Osteoblast (primary cell): Measurements from ENCODE around the gene PPP1R13B. TPM values are rescaled to one million over a fixed set of nuclear protein-coding genes. Genes with fewer than 3 reads are reported as not detected.

Source experiments
- DNase-seq: peaks from one replicate; pipeline ENCODE4 v3.0.0; 2011; ENCODE audit warnings: low spot score, mixed read lengths; ENCODE audit not compliant: insufficient read length; ENCODE audit errors: missing footprints
- H2AFZ ChIP-seq: 2 replicates; pipeline ENCODE4 v1.6.0; 2011; ENCODE audit warnings: mild to moderate bottlenecking, low read length
- H3K27ac ChIP-seq: 2 replicates; pipeline ENCODE4 v1.5.1; 2011; ENCODE audit warnings: mild to moderate bottlenecking, low read depth, low read length, moderate library complexity
- H3K27me3 ChIP-seq: 2 replicates; pipeline ENCODE4 v1.6.0; 2012; ENCODE audit warnings: mild to moderate bottlenecking, control low read depth, inconsistent platforms, low read length, moderate library complexity; ENCODE audit not compliant: insufficient read depth
- H3K36me3 ChIP-seq: 2 replicates; pipeline ENCODE4 v1.5.1; 2011; ENCODE audit warnings: mild to moderate bottlenecking, low read length, control low read depth, moderate library complexity; ENCODE audit not compliant: insufficient read depth
- H3K4me1 ChIP-seq: 2 replicates; pipeline ENCODE4 v1.5.1; 2011; ENCODE audit warnings: mild to moderate bottlenecking, low read length, control low read depth, moderate library complexity; ENCODE audit not compliant: insufficient read depth
- H3K4me2 ChIP-seq: 2 replicates; pipeline ENCODE4 v1.6.0; 2011; ENCODE audit warnings: mild to moderate bottlenecking, low read length; ENCODE audit not compliant: insufficient read depth
- H3K4me3 ChIP-seq: fragments of 200-600 bp; sonication (generic); 3 replicates; pipeline ENCODE4 v1.5.1; 2012; ENCODE audit warnings: mild to moderate bottlenecking, low read length, inconsistent platforms; ENCODE audit not compliant: insufficient read depth
- H3K79me2 ChIP-seq: 2 replicates; pipeline ENCODE4 v1.6.0; 2012; ENCODE audit warnings: mild to moderate bottlenecking, low read length, control low read depth, inconsistent platforms; ENCODE audit not compliant: insufficient read depth
- H3K9me3 ChIP-seq: 2 replicates; pipeline ENCODE4 v1.5.1; 2011; ENCODE audit warnings: low read depth, low read length, control low read depth
- H4K20me1 ChIP-seq: 2 replicates; pipeline ENCODE4 v1.6.0; 2012; ENCODE audit warnings: mild to moderate bottlenecking, low read length, control low read depth; ENCODE audit not compliant: insufficient read depth
- total RNA-seq: library from RNA; depleted of rRNA; stranded (reverse); fragments of >200 nt; gene quantifications from 2 replicates; pipeline ENCODE4 v1.2.3, GENCODE V29; 2012
- TF ChIP-seq, protein P1 (sequence below): IDR thresholded peaks from 2 replicates; pipeline ENCODE4 v1.5.1; 2011; ENCODE audit warnings: mild to moderate bottlenecking, low read depth, low read length, moderate library complexity; ENCODE audit errors: extremely low read depth

The PPP1R13B gene
- total RNA-seq, 1 donor: 3.3 TPM

DNA sequence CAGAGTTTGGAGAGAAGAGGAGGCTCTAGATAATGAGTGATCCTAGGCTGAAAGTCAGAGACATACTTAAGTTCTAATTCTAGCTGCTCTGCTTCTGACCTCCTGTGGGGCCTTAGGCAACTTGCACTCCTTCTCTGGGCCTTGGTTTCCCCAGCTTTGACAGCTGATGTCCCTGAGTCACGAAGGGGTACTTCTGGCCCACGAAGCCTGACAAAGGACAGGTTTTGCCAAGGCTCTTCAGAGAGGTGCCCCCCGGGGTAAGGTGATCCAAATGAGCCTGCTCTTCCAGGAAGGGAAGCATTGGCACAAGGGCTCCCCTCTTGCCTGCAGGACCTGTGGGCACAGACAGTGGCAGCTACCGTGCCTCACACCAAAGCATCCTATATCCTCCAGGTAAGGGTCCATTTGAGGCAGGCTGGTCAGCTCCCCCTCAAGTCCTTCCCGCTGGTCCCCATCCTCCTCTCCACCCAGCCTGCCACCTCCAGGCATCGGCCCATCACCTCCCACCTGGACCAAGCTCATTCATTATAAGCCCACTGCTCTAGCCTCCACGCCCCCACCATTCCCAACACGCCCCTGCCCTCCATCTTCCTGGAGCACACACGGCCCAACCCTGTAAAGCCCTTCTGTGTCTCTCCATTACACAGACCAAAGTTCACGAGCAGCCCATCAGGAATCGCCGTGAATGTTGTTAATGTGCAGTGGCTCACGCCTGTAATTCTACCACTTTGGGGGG is 1.9 kb upstream of the PPP1R13B start:
- Histone ChIP-seq H2AFZ (no peak overlapping the region), H3K4me2 (no peak overlapping the region), H3K27ac (no peak overlapping the region), H3K36me3 (no peaks in the 10 kb centered on the region), H3K9me3 (no peaks in the 10 kb centered on the region), H3K79me2 (peaks cover 3% of the 10 kb centered on the region), H3K27me3 (peaks cover 8% of the 10 kb centered on the region), H4K20me1 (peaks cover 3% of the 10 kb centered on the region), H3K4me1 (peaks cover 6% of the 10 kb centered on the region), H3K4me3 (no peak overlapping the region)
- DNase-seq: peak; percentile 50
- TF ChIP-seq, protein P1, sequence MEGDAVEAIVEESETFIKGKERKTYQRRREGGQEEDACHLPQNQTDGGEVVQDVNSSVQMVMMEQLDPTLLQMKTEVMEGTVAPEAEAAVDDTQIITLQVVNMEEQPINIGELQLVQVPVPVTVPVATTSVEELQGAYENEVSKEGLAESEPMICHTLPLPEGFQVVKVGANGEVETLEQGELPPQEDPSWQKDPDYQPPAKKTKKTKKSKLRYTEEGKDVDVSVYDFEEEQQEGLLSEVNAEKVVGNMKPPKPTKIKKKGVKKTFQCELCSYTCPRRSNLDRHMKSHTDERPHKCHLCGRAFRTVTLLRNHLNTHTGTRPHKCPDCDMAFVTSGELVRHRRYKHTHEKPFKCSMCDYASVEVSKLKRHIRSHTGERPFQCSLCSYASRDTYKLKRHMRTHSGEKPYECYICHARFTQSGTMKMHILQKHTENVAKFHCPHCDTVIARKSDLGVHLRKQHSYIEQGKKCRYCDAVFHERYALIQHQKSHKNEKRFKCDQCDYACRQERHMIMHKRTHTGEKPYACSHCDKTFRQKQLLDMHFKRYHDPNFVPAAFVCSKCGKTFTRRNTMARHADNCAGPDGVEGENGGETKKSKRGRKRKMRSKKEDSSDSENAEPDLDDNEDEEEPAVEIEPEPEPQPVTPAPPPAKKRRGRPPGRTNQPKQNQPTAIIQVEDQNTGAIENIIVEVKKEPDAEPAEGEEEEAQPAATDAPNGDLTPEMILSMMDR: no peak

DNA sequence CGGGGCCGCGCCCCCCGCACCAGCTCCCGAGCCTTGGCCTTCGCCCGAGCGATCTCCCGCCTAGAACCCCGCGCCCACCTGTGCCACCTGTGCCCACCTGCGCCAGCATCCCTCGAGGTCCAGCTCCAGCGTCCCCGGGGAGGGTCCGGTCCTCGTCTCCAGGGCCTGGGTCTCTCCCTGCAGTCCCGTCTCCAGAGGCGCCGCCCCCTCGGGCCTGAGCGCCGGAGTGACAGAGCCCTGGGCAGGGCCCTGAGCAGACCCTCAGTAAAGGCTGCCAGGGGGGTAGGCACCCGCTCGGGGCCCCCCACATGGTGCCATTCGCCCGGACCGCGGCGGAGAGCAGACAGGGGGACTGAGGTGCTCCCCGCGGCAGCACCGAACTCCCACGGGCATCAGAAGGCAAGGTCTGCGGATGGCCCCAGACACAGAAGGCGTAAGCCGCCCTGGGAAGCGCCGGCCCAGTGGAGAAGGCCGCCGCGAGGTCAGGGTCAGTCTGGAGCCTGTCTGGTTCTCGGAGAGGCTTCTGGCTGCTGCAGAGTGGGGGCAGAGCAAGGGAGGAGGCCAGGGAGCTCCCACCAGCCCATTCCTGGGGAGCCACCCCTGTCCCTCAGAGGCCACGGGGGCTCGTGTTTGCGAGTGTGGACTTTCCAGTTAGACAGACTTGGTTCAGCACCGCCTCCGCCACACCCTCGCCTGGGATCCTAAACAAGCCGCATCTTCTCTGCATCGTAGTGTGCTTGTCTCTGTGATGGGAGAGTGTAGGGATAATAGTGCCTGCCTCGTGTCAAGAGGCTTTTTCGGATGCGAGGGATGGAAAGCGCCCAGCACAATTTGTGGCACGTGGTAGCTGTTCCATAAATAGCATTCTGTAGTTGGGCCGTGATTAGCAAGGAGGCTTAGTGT is 1.1 kb upstream of the PPP1R13B start:
- peak; percentile 83 for DNase-seq
- H3K36me3 ChIP-seq: no peaks in the 10 kb centered on the region
- H4K20me1 ChIP-seq: peaks cover 3% of the 10 kb centered on the region
- TF ChIP-seq, protein P1: no peak
- no peaks in the 10 kb centered on the region for H3K9me3 ChIP-seq
- peak overlapping the region; percentile 62 for H2AFZ ChIP-seq
- H3K27ac ChIP-seq: no peak overlapping the region
- H3K4me1 ChIP-seq: peaks cover 6% of the 10 kb centered on the region
- H3K79me2 ChIP-seq: peaks cover 3% of the 10 kb centered on the region
- H3K27me3 ChIP-seq: peaks cover 8% of the 10 kb centered on the region
- peak overlapping the region; percentile 80 for H3K4me3 ChIP-seq
- peak overlapping the region; percentile 77 for H3K4me2 ChIP-seq

DNA sequence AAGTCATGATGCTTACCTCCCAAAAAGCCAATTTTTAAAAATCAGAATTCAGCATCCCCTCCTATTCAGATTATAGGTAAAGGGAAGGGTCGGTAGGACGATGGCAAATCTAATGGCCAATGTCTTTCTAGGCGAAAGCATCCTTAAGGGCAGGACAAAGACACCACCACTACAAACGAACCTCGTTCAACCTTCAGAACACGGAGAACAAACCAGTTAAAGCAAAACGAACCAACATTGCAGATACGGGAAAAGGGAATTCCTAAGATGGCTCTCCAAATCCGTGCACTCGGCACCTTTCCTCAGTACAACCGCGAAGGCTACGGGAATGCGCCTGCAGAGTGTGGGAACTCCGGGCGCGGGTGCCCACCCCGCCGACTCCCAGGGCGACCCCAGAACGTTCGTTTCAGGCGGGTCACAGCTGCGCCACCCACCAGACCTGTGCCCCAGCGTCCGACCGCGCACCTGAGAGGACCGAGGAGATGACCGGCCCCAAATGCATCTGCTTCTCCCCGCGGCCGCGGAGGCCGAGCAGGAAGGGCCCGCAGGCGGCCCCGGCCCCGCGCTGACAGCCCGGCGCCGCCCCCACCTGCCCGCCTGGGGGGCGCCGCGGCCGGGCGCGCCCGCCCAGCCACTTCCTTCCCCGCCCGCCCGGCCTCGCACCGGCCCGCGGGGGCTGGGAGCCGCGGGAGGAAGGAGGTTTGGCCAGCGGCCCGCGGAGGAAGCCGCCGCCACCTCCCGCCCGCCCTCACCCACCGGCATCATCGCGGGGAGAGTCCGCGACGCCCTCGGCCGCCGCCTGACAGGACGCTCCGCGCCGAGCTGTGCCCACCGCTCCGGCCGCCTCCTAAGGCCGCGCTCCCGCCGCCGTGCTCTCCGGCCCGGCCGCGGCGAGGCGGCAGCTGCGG is 578 bp downstream of the PPP1R13B start:
- Histone ChIP-seq H2AFZ (peak overlapping the region; percentile 81), H3K79me2 (peaks cover 3% of the 10 kb centered on the region), H3K9me3 (no peaks in the 10 kb centered on the region), H3K36me3 (no peaks in the 10 kb centered on the region), H3K4me1 (peaks cover 6% of the 10 kb centered on the region), H3K27me3 (peaks cover 8% of the 10 kb centered on the region), H3K4me3 (peak overlapping the region; percentile 80), H4K20me1 (peaks cover 3% of the 10 kb centered on the region), H3K27ac (no peak overlapping the region), H3K4me2 (peak overlapping the region; percentile 95)
- TF ChIP-seq, protein P1: no peak
- DNase-seq: peak; percentile 76
